GM18520 (cell line): ENCODE data around the gene PRSS23.
"Not testable (repeated sequence)": the region's sequence is repeated elsewhere in the genome, so short reads cannot be mapped to it uniquely, and the experiment has no call there.

Experiments
- ATAC-seq: cut with Tn5 transposase; IDR thresholded peaks from one replicate; pipeline ENCODE4 v1.9.1; 2021; ENCODE audit not compliant: unreplicated experiment

PRSS23 gene, protein sequence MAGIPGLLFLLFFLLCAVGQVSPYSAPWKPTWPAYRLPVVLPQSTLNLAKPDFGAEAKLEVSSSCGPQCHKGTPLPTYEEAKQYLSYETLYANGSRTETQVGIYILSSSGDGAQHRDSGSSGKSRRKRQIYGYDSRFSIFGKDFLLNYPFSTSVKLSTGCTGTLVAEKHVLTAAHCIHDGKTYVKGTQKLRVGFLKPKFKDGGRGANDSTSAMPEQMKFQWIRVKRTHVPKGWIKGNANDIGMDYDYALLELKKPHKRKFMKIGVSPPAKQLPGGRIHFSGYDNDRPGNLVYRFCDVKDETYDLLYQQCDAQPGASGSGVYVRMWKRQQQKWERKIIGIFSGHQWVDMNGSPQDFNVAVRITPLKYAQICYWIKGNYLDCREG

DNA sequence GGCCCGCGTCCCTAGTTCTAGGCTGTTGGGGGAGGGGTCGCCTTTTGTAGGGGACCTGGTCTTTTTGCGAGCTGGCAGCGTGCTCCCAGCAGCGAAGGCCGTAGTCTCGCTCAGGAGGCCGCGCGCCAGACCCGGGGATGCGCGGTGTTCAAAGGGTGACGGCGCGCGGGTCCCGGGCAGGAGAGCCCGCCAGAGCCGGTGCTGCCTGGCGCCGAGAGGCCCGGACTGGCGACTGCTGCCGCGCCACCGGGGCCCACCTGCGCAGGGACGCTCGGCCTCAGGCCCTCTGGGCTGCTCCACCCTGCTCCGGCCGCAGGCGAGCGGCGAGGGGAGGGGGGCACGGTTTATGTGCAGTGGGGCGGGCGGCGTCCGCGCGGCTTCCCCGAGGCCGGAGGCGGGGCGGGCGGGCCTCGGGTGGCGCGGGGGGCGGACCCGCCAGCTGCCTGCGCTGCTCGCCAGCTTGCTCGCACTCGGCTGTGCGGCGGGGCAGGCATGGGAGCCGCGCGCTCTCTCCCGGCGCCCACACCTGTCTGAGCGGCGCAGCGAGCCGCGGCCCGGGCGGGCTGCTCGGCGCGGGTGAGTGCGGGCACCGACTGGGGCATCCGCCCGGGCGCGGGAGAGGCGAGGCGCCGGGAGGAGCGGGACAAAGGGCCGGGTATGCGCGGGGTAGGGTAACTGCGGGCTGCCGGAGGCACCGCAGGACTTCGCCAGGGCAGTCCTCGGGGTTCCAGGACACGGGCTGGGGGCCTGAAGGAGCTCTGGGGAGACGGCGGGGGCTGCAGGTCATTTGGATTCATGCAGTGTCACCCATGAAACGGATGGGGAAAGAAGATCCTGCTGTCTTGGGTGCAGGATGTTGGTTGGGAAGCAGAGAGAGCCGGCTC lies at the start of gene PRSS23:
Gene PRSS23, plus strand, starts transcription at position 467 of the 884 bp plus-strand sequence. CDS start 7,102 bp downstream, outside the sequence.
- ATAC-seq: peak; percentile 37

DNA sequence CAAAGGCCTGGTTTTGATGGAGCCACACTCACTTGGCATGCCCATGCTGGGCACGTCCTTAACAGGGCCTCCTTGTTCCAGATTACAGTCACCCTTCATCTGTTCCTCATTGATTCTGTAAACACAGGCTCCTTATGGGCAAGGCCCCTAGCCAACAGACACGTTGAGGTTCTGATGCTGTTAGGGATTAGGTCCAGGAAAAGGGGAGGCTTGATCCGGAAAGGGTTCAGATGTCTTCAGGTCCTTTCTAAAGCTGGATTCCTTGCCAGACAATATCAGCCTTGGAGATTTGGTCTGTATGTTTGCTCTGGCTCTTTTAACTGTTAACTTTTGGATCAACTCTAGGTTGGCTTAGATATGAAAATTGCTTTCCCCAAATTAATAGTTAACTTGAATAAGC lies 46.9 kb upstream of the PRSS23 start:
- ATAC-seq: no peak

DNA sequence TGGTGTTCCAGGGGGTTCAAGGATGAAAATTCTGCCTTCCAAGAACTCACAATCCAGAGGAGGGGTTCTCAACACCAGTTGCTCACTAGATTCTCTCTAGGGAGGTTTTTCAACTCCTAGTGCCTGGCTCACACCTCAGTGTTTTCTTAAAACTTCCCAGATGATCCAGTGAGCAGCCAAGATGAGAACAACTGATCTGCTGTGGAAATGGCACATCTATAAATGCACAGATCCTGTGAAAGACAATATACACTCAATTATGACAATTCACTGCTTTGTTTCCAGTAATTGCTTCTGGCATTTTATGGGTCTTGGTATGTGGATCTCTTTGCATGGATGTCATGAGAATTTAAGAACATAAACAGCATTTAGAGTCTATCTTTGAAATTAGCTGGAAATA lies 45.2 kb upstream of the PRSS23 start:
- no peak for ATAC-seq

DNA sequence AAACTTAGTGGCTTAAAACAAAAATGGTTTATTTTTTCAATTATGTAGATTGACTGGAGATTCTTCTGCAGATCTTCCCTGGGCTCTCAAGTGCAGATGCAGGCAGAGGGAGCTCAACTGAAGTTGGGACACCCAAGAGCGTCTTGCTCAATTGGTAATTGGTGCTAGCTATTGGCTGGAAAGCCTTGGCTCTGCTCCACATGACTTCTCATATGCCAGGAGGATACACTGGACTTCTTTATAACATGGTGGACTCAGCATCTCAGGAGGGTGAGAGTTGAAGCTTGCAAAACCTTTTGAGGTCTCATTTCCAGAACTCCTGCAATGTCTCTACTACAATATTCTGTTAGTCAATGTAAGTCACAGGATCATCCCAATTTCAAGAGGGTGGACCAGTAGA lies 42.2 kb upstream of the PRSS23 start:
- ATAC-seq: no peak

DNA sequence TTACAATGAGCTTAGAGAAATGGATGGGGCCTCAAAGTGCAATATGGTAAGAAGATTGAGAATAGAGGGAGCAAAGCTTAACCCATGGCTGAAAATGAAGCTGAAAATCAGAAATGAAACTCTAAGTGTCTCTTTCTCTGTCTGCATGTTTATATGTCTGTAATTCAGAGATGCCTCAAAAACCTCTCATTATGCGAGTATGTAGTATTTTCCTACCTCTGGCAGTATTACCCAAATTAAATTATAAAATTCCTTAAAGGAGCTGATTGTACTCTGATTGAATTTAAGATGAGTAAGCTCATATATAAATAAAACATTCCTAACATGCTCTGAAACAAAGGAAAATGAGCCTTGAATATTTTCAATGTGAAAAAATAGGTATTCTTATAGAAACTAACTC lies 39.8 kb upstream of the PRSS23 start:
- ATAC-seq: no peak

DNA sequence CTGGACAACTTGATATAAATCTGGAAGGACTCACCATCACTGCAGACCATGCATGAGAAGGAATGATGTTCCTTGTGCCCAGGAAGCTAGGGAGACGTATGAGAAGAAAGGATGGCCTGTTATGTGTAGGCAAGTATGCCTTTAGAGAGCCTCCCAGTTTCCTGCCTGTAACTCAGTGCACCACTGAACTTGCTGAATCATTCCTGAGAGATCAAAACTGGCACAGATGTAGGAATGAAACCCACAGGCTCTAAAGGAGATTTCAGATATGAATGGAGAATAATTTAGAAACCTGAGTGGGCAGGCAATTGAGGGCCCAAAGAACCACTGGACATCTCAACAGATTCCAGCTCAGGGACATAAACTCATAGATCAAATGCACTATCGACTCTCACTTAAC lies 38.4 kb upstream of the PRSS23 start:
- no peak for ATAC-seq

DNA sequence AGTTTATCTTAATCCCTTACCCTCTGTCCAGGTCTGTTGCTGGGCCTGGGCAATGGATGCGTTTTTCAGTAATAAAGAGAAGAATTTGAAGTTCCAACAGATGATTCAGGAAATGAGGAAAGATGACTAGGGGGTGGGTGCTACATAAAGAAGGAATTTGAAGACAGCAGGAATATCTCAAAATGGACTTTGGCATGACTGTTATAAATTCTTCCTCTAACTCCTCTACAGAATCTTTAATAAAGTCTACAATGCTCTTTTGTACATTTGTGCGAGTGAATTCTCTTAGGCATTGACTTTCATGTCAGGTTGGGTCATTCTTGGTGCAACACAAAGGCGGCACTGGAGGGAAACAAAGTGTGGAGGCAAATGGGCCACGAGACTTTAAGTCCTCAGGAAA lies 35.1 kb upstream of the PRSS23 start:
- ATAC-seq: no peak

DNA sequence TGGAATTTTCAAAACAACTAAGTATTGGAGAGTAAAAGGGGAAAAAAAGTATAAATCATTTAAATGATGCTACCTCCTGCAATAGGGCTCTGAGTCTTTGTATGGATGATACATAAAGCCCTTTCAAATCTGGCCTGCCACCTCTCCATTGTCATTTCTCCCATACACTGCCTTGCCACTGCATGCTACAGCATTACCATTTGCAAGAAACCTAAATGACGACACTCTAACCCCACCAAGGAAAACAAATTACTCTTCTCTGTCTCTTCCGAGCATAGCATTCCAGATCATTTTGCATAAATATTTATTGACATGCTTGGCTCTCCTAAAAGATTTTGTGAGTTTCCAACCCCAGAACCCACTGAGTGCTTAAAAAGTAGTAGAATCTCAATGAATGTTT lies 34.5 kb upstream of the PRSS23 start:
- no peak for ATAC-seq

DNA sequence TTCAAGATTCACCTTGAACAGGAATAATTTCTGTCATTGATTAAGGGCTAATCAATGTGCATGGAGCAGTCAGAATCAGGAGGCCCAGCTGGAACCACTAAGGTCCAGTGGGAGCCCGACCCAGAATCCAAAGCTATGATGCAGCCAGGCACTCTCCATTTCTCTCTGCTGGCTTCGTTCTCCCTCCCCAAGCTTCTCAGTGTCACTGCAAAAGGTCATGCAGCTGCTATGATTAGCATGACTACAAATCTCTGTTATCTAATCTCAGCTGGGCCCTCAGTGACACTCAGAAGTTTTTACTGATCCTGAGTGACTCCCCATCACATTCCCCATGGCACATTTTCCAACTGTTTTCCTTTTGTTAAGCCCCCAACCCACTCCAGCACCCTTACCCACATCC lies 31.1 kb upstream of the PRSS23 start:
- no peak for ATAC-seq

DNA sequence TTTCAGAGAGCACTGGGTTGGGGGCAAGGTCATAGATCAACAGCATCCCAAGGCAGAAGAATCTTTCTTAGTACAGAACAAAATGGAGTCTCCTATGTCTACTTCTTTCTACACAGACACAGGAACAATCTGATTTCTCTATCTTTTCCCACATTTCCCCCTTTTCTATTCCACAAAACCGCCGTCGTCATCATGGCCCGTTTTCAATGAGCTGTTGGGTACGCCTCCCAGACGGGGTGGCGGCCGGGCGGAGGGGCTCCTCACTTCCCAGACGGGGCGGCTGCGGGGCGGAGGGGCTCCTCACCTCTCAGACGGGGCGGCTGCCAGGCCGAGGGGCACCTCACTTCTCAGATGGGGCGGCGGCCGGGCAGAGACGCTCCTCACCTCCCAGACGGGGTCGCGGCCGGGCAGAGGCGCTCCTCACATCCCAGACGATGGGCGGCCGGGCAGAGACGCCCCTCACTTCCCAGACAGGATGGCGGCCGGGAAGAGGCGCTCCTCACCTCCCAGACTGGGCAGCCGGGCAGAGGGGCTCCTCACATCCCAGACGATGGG lies 29.8 kb upstream of the PRSS23 start:
- not testable (repeated sequence) for ATAC-seq

DNA sequence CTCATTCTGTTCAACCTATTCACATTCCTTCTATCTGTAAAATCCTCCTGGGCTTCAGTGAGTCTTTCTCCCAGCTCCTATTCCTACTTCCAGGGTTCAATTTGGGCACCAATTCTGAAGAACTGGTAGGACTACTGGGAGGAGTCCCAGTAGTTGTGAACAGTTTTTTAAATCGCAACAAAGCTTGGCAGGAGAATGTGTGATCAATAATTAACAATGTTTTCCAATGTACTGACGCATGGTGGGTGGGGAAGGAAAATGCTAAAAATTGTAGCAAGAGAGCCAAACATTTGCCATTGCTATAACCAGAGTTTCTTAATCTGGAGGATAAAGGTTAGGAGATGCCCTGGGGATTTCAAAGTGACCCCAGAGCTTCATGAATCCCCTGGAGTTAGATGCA lies 27.3 kb upstream of the PRSS23 start:
- no peak for ATAC-seq

DNA sequence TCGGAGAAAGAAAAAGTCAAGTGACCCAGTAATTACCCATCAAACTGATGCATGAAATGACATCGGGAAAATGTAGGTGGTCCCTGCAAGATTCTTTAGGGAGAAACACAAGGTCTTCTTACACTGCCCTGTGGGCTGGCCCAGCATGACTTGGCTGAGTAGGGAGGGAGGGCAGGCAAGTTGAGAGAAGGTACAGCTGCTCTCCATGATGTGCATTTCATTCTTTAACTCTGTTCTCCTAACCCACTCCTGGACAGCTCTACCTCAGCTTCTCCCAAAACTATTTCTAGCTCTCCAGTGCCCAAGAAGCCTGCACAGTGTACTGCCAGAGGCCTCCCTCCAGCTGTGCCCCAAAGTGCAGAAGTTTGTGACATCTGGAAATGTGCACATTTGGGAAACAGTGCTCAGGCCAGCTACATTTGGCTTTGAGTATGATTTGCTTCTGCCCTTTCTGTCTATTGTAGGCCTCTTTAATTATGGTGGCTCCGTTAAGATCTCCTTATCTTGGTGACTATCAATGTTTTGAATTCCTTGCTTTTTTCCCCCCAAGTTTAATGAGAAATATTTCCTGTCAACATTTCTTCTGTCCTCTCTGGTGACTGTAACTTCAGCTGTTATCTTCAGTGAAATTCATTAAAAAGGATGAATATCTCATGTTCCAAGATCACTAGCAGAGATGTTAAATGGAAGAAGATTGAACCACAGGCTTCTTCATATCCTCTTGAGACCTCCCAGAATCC lies 26.7 kb upstream of the PRSS23 start:
- no peak for ATAC-seq

DNA sequence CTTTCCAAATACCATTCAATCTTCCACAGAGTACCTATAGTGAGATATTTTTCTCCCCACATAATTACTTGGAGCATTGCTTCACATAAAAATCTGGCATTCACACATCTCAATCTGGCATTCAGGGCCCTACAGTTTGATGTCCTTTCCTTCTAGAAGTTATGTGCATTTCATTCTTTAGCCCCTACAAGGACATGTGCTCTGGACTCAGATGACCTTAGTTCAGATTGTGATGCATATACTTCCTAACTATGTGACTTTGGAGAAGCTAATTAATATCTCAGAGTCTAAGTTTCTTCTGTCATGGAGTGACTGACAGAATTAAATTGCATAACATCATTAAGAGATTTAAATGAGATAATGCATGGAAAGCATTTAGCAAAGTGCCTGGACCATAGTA lies 25.9 kb upstream of the PRSS23 start:
- no peak for ATAC-seq

DNA sequence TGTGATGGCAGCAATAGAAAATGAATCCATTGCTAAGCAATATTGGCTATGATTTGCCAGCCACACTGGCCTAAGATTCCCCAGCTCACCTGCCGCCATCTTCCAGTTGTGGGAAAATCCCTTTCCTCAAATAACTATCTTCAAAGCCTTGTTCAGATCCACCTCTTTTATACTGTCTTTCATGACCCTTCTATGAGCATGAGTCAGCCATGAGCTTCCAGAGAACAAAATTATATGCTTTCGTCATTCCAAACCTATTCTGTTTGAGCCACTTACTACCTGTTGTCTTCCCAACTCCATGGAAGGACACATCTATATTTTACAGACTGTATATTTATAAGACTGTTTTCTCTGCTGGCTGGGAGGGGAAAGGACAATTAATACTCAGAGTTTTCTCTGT lies 25.0 kb upstream of the PRSS23 start:
- no peak for ATAC-seq

DNA sequence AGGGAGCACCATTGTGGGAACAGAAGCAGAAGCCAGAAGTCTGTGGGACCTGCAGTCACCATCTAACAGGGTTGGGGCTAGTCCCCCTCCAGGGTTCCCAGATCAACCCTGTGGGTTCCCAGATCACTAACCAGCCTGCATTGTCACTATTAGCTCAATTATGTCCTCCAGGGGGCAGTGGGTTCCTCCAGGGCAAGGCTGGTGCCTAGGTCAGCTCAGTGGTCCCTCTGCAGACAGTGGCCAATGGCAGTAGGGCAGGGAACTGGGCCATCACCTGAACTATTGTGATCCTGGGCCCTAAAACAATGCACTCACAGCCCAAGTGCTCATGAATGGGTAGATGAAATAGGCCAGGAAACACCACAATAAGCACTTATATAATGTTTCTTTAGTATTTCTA lies 18.8 kb upstream of the PRSS23 start:
- ATAC-seq: no peak

DNA sequence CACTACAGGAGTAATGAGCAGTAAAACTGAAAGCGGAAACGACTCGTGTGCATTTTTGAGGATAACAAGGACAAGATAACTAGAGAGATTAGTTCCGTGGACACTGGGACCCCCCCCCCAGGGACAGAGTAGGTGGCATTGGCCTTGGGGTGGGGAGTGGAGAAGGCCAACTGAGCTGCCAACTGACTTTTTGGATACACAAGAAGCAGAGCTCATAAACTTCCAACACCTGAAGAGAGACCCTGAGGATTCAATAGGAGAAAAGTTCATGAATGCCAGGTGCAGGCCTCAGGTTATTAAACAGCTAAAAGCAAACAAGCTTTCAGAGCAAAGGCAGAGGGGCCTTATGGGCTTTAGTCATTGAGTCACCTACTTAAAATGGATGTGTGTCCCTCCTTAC lies 17.6 kb upstream of the PRSS23 start:
- ATAC-seq: no peak

DNA sequence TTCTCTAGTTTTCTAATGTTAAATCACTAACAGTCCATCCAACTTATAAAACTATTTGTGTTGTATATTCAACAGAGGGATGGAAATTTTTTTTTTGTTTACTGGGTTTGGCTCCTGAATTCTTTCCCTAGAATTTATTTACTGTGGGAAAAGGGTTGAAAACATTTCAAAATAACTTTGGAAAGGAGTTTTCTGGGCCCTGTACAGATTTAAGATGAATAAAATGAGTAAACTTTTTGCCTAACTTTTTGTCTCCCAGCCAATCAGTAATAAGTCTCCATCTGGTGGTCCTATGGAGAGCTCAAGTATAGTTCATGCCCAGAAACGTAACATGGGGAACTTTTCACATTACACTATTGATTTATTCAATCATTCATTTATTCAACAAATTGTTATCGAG lies 16.7 kb upstream of the PRSS23 start:
- ATAC-seq: no peak

DNA sequence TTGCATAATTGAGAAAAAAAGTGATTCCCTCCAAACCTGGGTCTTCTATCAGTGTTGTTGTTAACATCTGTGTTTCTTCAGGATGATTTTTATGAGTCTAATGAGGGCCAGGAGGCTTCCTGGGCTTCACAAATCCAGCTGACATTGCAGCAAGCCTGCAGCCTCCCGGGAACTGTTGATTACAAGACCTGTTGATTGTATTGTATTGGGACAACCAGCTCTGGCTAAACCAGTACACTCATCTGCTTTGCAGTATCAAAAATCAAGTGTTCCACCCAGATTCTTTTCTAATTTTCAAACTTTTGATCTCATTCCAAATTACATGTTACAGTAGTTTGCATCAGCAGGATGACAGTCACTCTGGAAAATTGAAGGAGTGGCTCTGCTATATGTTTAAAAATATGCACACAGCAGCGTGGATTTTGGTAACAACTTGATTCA lies 16.1 kb upstream of the PRSS23 start:
- ATAC-seq: no peak

DNA sequence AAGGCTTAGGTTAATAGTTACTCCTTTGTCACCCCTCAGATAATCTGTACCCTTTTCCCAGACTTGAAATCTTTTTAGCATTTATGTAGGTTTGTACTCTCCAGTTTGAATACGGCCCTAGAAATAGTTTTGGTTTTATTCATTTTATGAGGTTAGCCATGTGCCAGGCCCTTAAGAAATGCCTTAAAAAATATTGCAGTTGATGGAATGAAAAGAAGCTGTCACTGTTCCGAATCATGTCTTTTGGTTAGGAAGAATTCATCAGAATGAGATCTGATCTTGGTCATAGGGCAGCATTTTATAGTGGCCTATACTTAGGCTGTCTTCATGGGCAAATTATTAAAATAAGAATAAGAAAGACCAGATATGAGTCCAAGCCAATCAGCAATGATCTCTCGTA lies 14.8 kb upstream of the PRSS23 start:
- no peak for ATAC-seq

DNA sequence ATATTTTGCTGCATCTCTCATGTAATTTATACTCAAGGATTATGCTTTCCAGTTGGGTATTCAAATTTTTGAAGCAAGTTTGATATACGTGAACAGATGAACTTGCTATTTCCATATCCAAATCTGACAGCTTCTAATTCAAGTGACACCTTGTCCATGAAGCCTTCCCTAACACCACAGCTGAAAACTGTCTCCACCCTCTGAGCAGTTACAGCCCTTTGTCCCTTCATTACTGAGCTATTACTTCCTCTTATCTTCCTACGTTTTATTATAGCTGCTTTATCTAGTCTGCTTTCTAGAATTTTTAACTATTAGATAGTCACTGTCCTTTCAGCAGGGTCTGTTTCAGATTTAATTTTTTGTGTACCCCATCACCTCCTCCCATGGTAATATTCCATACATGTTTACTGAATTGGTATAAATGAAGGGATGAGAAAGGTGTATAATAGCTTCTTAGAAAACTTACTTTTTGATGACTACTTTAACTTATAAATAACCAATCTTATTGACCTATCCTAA lies 13.3 kb upstream of the PRSS23 start:
- ATAC-seq: no peak

DNA sequence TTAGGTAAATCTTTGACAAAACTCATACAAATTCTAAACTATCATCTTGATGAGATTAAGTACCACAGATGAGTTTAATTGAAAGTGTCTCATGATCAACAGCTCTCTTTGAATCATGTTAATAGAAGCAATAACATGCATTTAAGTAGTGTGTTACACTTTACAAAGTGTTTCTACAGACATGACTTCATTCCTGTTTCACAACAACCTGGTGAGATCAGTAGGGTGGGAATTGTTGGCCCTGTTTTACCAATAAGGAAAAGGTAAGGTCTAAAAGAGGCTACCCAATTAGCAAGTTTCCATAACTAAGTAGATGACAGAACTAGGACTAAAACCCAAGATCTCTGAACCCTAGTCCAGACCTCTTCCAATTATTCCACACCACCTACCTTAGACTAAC lies 12.7 kb upstream of the PRSS23 start:
- no peak for ATAC-seq
